HepG2 (cell line): ENCODE measurements around the gene APBB3. TPM values are rescaled to one million over a fixed set of nuclear protein-coding genes. Genes with fewer than 3 reads are reported as not detected.

Source experiments
- ARHGAP35 ChIP-seq: sonication (generic); formaldehyde crosslinking; IDR thresholded peaks from 2 replicates; pipeline ENCODE4 v1.9.0; 2022; ENCODE audit warnings: mild to moderate bottlenecking, inconsistent platforms, moderate library complexity, missing genetic modification reagents, borderline replicate concordance
- CC2D1A ChIP-seq: sonication (generic); formaldehyde crosslinking; IDR thresholded peaks from 2 replicates; pipeline ENCODE4 v1.8.1; 2023; ENCODE audit warnings: mild to moderate bottlenecking, missing genetic modification reagents
- CCDC6 ChIP-seq: sonication (generic); formaldehyde crosslinking; IDR thresholded peaks from 2 replicates; pipeline ENCODE4 v1.8.1; 2022; ENCODE audit warnings: mild to moderate bottlenecking, missing genetic modification reagents, moderate library complexity
- CENPT ChIP-seq: sonication (generic); formaldehyde crosslinking; IDR thresholded peaks from 2 replicates; pipeline ENCODE4 v1.8.0; 2022; ENCODE audit warnings: low read depth, mild to moderate bottlenecking, moderate library complexity, missing genetic modification reagents
- CHCHD3 ChIP-seq: sonication (generic); formaldehyde crosslinking; IDR thresholded peaks from 2 replicates; pipeline ENCODE4 v1.8.0; 2022; ENCODE audit warnings: mild to moderate bottlenecking, missing genetic modification reagents, moderate library complexity
- FOXJ3 ChIP-seq: sonication (generic); formaldehyde crosslinking; IDR thresholded peaks from 2 replicates; pipeline ENCODE4 v1.4.0; 2020; ENCODE audit warnings: missing genetic modification reagents, mild to moderate bottlenecking, borderline replicate concordance
- FOXO1 ChIP-seq: sonication (generic); formaldehyde crosslinking; IDR thresholded peaks from 2 replicates; pipeline ENCODE4 v1.4.0; 2020; ENCODE audit warnings: missing genetic modification reagents
- GFI1 ChIP-seq: sonication (generic); formaldehyde crosslinking; IDR thresholded peaks from 2 replicates; pipeline ENCODE4 v1.5.0; 2020; ENCODE audit warnings: missing genetic modification reagents, mild to moderate bottlenecking, borderline replicate concordance
- KAT8 ChIP-seq: IDR thresholded peaks from 2 replicates; pipeline ENCODE4 v1.6.1; 2016; ENCODE audit warnings: missing genetic modification reagents, missing compliant biosample characterization
- NCOA2 ChIP-seq: sonication (generic); formaldehyde crosslinking; IDR thresholded peaks from 2 replicates; pipeline ENCODE4 v1.8.0; 2022; ENCODE audit warnings: inconsistent platforms
- PCBP2 ChIP-seq: fragments of 200-400 bp; formaldehyde crosslinking; optimal IDR thresholded peaks from 2 replicates; pipeline ENCODE3; 2018; ENCODE audit warnings: low read length, low read depth; ENCODE audit not compliant: poor library complexity, severe bottlenecking
- PHF5A ChIP-seq: IDR thresholded peaks from one replicate; pipeline ENCODE4 v1.6.1; 2018; ENCODE audit warnings: low read depth, missing genetic modification reagents; ENCODE audit not compliant: unreplicated experiment
- REXO4 ChIP-seq: sonication (generic); formaldehyde crosslinking; IDR thresholded peaks from 2 replicates; pipeline ENCODE4 v1.8.0; 2022; ENCODE audit warnings: missing genetic modification reagents, mild to moderate bottlenecking, borderline replicate concordance
- RXRB ChIP-seq: IDR thresholded peaks from 2 replicates; pipeline ENCODE4 v1.6.1; 2016; ENCODE audit warnings: borderline replicate concordance, missing genetic modification reagents, missing compliant biosample characterization
- SMAD1 ChIP-seq: sonication (generic); formaldehyde crosslinking; IDR thresholded peaks from 2 replicates; pipeline ENCODE4 v1.4.0; 2020; ENCODE audit warnings: missing genetic modification reagents, low read depth, mild to moderate bottlenecking, borderline replicate concordance
- SRY ChIP-seq: sonication (generic); formaldehyde crosslinking; IDR thresholded peaks from 2 replicates; pipeline ENCODE4 v1.8.0; 2022; ENCODE audit warnings: mild to moderate bottlenecking, missing genetic modification reagents
- ZNF431 ChIP-seq: sonication (generic); formaldehyde crosslinking; IDR thresholded peaks from 2 replicates; pipeline ENCODE4 v1.9.0; 2022; ENCODE audit warnings: missing genetic modification reagents, low read depth, mild to moderate bottlenecking, borderline replicate concordance
- ZNF501 ChIP-seq: sonication (generic); formaldehyde crosslinking; IDR thresholded peaks from 2 replicates; pipeline ENCODE4 v1.5.1; 2020; ENCODE audit warnings: mild to moderate bottlenecking, moderate library complexity, missing genetic modification reagents
- ZNF510 ChIP-seq: sonication (generic); formaldehyde crosslinking; IDR thresholded peaks from 2 replicates; pipeline ENCODE4 v1.4.0; 2020; ENCODE audit warnings: low read depth, mild to moderate bottlenecking, missing genetic modification reagents
- ZNF546 ChIP-seq: sonication (generic); formaldehyde crosslinking; conservative IDR thresholded peaks from 2 replicates; pipeline ENCODE4 v1.8.1; 2023; ENCODE audit warnings: mild to moderate bottlenecking, missing genetic modification reagents
- ZNF562 ChIP-seq: sonication (generic); formaldehyde crosslinking; IDR thresholded peaks from 2 replicates; pipeline ENCODE4 v1.8.0; 2022; ENCODE audit warnings: missing genetic modification reagents, borderline replicate concordance
- ZNF720 ChIP-seq: sonication (generic); formaldehyde crosslinking; IDR thresholded peaks from 2 replicates; pipeline ENCODE4 v1.4.0; 2020; ENCODE audit warnings: missing genetic modification reagents
- ZNF749 ChIP-seq: sonication (generic); formaldehyde crosslinking; IDR thresholded peaks from 2 replicates; pipeline ENCODE4 v1.8.0; 2022; ENCODE audit warnings: mild to moderate bottlenecking, missing genetic modification reagents, moderate library complexity, borderline replicate concordance
- polyA plus RNA-seq, 8 experiments: library from polyadenylated mRNA; depleted of rRNA in 3 of 8; stranded (reverse) in 7 of 8; unstranded in 1 of 8; fragments of >200 nt; fragmentation: Illumina TruSeq in 4 of 8; extraction: Trizol in 4 of 8; gene quantifications; 2 replicates each; pipeline versions ENCODE4 v1.2.1 to v1.2.3, GENCODE V29; 2011 to 2016; ENCODE audit warnings: low read depth in 4 of 8, missing spikeins in 1 of 8, mixed read lengths in 1 of 8; ENCODE audit not compliant: insufficient read depth in 1 of 8
- total RNA-seq, 5 experiments: library from RNA; depleted of rRNA; stranded (reverse); fragments of >200 nt; fragmentation: Illumina TruSeq; extraction: Trizol; gene quantifications; 2 replicates each; pipeline ENCODE4 v1.2.3, GENCODE V29; 2016; ENCODE audit warnings: low read depth in 1 of 5
- TF ChIP-seq, protein P1 (sequence below): sonication (generic); formaldehyde crosslinking; IDR thresholded peaks from 2 replicates; pipeline ENCODE4 v1.4.0; 2020; ENCODE audit warnings: missing genetic modification reagents, borderline replicate concordance
- TF ChIP-seq, protein P2 (sequence below): sonication (generic); formaldehyde crosslinking; IDR thresholded peaks from 2 replicates; pipeline ENCODE4 v1.4.0; 2020; ENCODE audit warnings: low read depth, missing genetic modification reagents

Gene APBB3
- total and polyA plus RNA-seq, 2 of the 13 experiments (the other 11 are each of a cell fraction or from before 2014, with no cell fraction given) = 0.38 to 0.78 TPM

DNA sequence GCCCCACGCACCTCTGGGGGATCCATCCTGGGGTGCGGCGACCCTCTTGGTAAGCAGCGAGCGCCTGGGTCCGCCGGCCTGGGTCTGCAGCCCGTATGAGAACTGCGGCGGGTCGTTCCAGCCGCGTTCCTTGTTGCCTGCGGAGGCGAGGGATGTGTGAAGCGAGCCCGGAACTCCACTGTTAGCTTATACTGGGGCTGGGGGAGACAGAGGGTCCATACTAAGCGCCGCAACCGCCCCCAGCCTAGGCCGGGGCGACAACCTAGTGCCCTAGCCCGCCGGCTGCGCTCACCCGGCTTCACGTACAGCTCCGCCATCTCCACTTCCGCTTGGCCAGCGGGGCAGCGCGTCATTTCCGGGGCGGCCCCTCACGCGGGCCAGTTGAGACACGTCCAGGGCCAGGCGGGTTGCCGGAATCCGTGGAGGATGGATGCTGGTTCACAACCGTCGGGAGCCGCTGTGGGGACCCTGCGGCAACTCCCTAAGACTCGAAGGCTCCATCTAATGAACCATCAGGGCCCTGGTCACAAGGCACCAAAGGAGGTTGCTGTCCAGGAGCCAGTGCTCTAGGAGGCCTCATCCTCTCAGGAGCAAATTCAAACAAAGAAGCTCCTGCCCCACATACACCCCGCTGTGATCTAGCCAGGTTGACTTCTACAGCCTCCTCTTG lies 7.1 kb downstream of the APBB3 start, which contains the start of gene SRA1 (continued):
- TF ChIP-seq ZNF546 (CRISPR knock-in tag) (0 out of 2 replicates have a peak, but pooled peaks have one; percentile 53), PCBP2 (no peak), ZNF510 (CRISPR knock-in tag) (no peak), RXRB (CRISPR knock-in tag) (peak; percentile 66; the same call in 1 of the 2 replicates), SMAD1 (CRISPR knock-in tag) (0 out of 2 replicates have a peak, but pooled peaks have one; percentile 56), ZNF720 (CRISPR knock-in tag) (no peak), PHF5A (CRISPR knock-in tag) (peak; percentile 50), NCOA2 (CRISPR knock-in tag) (peak; percentile 57), KAT8 (CRISPR knock-in tag) (peak; percentile 92), CCDC6 (peak; percentile 69; the same call in 1 of the 2 replicates), CHCHD3 (CRISPR knock-in tag) (peak; percentile 77), SRY (CRISPR knock-in tag) (peak; percentile 75; the same call in 1 of the 2 replicates), REXO4 (CRISPR knock-in tag) (no peak), FOXO1 (CRISPR knock-in tag) (peak; percentile 39; the same call in 1 of the 2 replicates), GFI1 (peak; percentile 47; the same call in 1 of the 2 replicates), CC2D1A (CRISPR knock-in tag) (0 out of 2 replicates have a peak, but pooled peaks have one; percentile 64), ZNF562 (CRISPR knock-in tag) (no peak), ZNF431 (no peak), ZNF749 (CRISPR knock-in tag) (no peak; the same call in 1 of the 2 replicates), FOXJ3 (CRISPR knock-in tag) (no peak), CENPT (no peak), ARHGAP35 (CRISPR knock-in tag) (peak; percentile 85; the same call in 1 of the 2 replicates), ZNF501 (CRISPR knock-in tag) (peak; percentile 95)
- TF ChIP-seq, protein P1, sequence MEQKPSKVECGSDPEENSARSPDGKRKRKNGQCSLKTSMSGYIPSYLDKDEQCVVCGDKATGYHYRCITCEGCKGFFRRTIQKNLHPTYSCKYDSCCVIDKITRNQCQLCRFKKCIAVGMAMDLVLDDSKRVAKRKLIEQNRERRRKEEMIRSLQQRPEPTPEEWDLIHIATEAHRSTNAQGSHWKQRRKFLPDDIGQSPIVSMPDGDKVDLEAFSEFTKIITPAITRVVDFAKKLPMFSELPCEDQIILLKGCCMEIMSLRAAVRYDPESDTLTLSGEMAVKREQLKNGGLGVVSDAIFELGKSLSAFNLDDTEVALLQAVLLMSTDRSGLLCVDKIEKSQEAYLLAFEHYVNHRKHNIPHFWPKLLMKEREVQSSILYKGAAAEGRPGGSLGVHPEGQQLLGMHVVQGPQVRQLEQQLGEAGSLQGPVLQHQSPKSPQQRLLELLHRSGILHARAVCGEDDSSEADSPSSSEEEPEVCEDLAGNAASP (CRISPR knock-in tag) = peak; percentile 61; the same call in 1 of the 2 replicates
- TF ChIP-seq, protein P2, sequence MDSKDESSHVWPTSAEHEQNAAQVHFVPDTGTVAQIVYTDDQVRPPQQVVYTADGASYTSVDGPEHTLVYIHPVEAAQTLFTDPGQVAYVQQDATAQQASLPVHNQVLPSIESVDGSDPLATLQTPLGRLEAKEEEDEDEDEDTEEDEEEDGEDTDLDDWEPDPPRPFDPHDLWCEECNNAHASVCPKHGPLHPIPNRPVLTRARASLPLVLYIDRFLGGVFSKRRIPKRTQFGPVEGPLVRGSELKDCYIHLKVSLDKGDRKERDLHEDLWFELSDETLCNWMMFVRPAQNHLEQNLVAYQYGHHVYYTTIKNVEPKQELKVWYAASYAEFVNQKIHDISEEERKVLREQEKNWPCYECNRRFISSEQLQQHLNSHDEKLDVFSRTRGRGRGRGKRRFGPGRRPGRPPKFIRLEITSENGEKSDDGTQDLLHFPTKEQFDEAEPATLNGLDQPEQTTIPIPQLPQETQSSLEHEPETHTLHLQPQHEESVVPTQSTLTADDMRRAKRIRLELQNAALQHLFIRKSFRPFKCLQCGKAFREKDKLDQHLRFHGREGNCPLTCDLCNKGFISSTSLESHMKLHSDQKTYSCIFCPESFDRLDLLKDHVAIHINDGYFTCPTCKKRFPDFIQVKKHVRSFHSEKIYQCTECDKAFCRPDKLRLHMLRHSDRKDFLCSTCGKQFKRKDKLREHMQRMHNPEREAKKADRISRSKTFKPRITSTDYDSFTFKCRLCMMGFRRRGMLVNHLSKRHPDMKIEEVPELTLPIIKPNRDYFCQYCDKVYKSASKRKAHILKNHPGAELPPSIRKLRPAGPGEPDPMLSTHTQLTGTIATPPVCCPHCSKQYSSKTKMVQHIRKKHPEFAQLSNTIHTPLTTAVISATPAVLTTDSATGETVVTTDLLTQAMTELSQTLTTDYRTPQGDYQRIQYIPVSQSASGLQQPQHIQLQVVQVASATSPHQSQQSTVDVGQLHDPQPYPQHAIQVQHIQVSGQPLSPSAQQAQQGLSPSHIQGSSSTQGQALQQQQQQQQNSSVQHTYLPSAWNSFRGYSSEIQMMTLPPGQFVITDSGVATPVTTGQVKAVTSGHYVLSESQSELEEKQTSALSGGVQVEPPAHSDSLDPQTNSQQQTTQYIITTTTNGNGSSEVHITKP (CRISPR knock-in tag) = no peak
